Left renal pelvis (tissue), 4 donors: ENCODE data around the gene SELP. TPM values are rescaled to one million over a fixed set of nuclear protein-coding genes. Genes with fewer than 3 reads are reported as not detected.

Source experiments
- DNase-seq, 4 donors: peaks; one replicate each; pipeline ENCODE4 v3.0.0-alpha.2; 2013; ENCODE audit warnings: low read depth in 4 of 4, low spot score in 3 of 4
- polyA plus RNA-seq, 4 donors: library from polyadenylated mRNA; unstranded; fragments of 120-200 nt; gene quantifications; one replicate each; pipeline ENCODE4 v1.2.1, GENCODE V29; 2013; ENCODE audit not compliant: insufficient read length in 4 of 4

The SELP gene
- polyA plus RNA-seq, 4 donors: 1.6 to 8.0 (median 5.5) TPM

- DNase-seq: no peak
Observed at GRCh38 chr1:169623132-169623926, 6.6 kb downstream of the SELP start.

- DNase-seq: no peak
Observed at GRCh38 chr1:169620565-169620964, 9.4 kb downstream of the SELP start.

- no peak for DNase-seq
Observed at GRCh38 chr1:169618367-169618766, 11.6 kb downstream of the SELP start.

GRCh38 chr1:169615803-169616202 lies 14.1 kb downstream of the SELP start:
- DNase-seq: no peak

GRCh38 chr1:169610858-169611257 lies 19.1 kb downstream of the SELP start:
- DNase-seq: no peak

GRCh38 chr1:169610108-169610507 lies 19.8 kb downstream of the SELP start:
- DNase-seq: no peak

GRCh38 chr1:169608226-169608625 lies 21.7 kb downstream of the SELP start:
- no peak for DNase-seq

- no peak for DNase-seq
Observed at GRCh38 chr1:169604781-169605560, 25.0 kb downstream of the SELP start.

GRCh38 chr1:169601096-169601881 lies 28.6 kb downstream of the SELP start:
- no peak for DNase-seq

- DNase-seq: peak in 2 of 4 donors; percentile 8 to 42
Observed at GRCh38 chr1:169595764-169596711, 33.9 kb downstream of the SELP start.

- no peak for DNase-seq
Observed at GRCh38 chr1:169594391-169594790, 35.5 kb downstream of the SELP start.

- DNase-seq: no peak
Observed at GRCh38 chr1:169590932-169591331, 39.0 kb downstream of the SELP start.

GRCh38 chr1:169588785-169589485 lies 41.0 kb downstream of the SELP start:
- DNase-seq: no peak

- no peak for DNase-seq
Observed at GRCh38 chr1:169588112-169588511, 41.8 kb downstream of the SELP start.

GRCh38 chr1:169586395-169587255 lies 43.3 kb downstream of the SELP start, which contains the start of gene F5:
TSS of gene F5 (minus strand) at chr1:169586481. CDS start at chr1:169586386, 95 bp downstream.
- DNase-seq: peak in 2 of 4 donors; percentile 32 to 47

- no peak for DNase-seq
Observed at GRCh38 chr1:169586067-169586394, 43.9 kb downstream of the SELP start.

GRCh38 chr1:169585181-169585580 lies 44.7 kb downstream of the SELP start:
- DNase-seq: no peak

GRCh38 chr1:169584483-169585144 lies 45.3 kb downstream of the SELP start:
- no peak for DNase-seq
